H9 (cell line): ENCODE results near the gene LEKR1. TPM values are rescaled to one million over a fixed set of nuclear protein-coding genes. Genes with fewer than 3 reads are reported as not detected.

ENCODE experiments used
- DNase-seq: peaks from one replicate; pipeline ENCODE4 v3.0.0-alpha.2; 2017
- H2AFZ ChIP-seq: one replicate; pipeline ENCODE4 v1.6.1; 2013; ENCODE audit warnings: mild to moderate bottlenecking, low read length, control low read depth, moderate library complexity
- H2AK5ac ChIP-seq: 2 replicates; pipeline ENCODE4 v1.6.1; 2013; ENCODE audit warnings: low read length, control low read depth, mixed read lengths; ENCODE audit not compliant: insufficient read length
- H2BK120ac ChIP-seq: one replicate; pipeline ENCODE4 v1.6.1; 2013; ENCODE audit warnings: low read depth, mild to moderate bottlenecking, low read length, control low read depth, inconsistent platforms; ENCODE audit not compliant: poor library complexity, severe bottlenecking
- H2BK12ac ChIP-seq: 2 replicates; pipeline ENCODE4 v1.6.1; 2013; ENCODE audit warnings: low read length, control low read depth, mixed read lengths, low read depth; ENCODE audit not compliant: insufficient read length
- H2BK15ac ChIP-seq: 2 replicates; pipeline ENCODE4 v1.6.1; 2013; ENCODE audit warnings: low read depth, low read length, control low read depth
- H2BK20ac ChIP-seq: one replicate; pipeline ENCODE4 v1.6.1; 2013; ENCODE audit warnings: low read depth, mild to moderate bottlenecking, low read length, control low read depth, inconsistent platforms; ENCODE audit not compliant: poor library complexity, severe bottlenecking
- H2BK5ac ChIP-seq: 2 replicates; pipeline ENCODE4 v1.6.1; 2013; ENCODE audit warnings: low read length, control low read depth, mixed read lengths; ENCODE audit not compliant: insufficient read length
- H3K14ac ChIP-seq: 2 replicates; pipeline ENCODE4 v1.6.1; 2013; ENCODE audit warnings: low read length, control low read depth; ENCODE audit not compliant: insufficient read depth
- H3K18ac ChIP-seq: 2 replicates; pipeline ENCODE4 v1.6.1; 2013; ENCODE audit warnings: low read depth, mild to moderate bottlenecking, mixed read lengths, low read length, control low read depth; ENCODE audit not compliant: insufficient read length
- H3K23ac ChIP-seq: 2 replicates; pipeline ENCODE4 v1.6.1; 2013; ENCODE audit warnings: low read length, control low read depth, mixed read lengths, low read depth; ENCODE audit not compliant: insufficient read length
- H3K23me2 ChIP-seq: 2 replicates; pipeline ENCODE4 v1.6.1; 2013; ENCODE audit warnings: low read depth, mild to moderate bottlenecking, mixed read lengths, low read length, control low read depth; ENCODE audit not compliant: insufficient read length, poor library complexity, severe bottlenecking
- H3K27ac ChIP-seq: 2 replicates; pipeline ENCODE4 v1.5.1; 2013; ENCODE audit warnings: low read length, control low read depth, mixed read lengths, low read depth; ENCODE audit not compliant: insufficient read length
- H3K27me3 ChIP-seq: 2 replicates; pipeline ENCODE4 v1.6.1; 2013; ENCODE audit warnings: low read length, control low read depth, inconsistent platforms; ENCODE audit not compliant: insufficient read depth
- H3K4ac ChIP-seq: 2 replicates; pipeline ENCODE4 v1.6.1; 2013; ENCODE audit warnings: low read depth, mild to moderate bottlenecking, control low read depth, inconsistent platforms, low read length, moderate library complexity
- H3K4me1 ChIP-seq: 2 replicates; pipeline ENCODE4 v1.6.1; 2013; ENCODE audit warnings: low read length, control low read depth, inconsistent platforms; ENCODE audit not compliant: insufficient read depth
- H3K4me2 ChIP-seq: 2 replicates; pipeline ENCODE4 v1.6.1; 2013; ENCODE audit warnings: low read length, control low read depth, mixed read lengths; ENCODE audit not compliant: insufficient read length, insufficient read depth
- H3K56ac ChIP-seq: 2 replicates; pipeline ENCODE4 v1.6.1; 2013; ENCODE audit warnings: low read depth, mild to moderate bottlenecking, mixed read lengths, low read length, control low read depth; ENCODE audit not compliant: insufficient read length
- H3K79me1 ChIP-seq: 2 replicates; pipeline ENCODE4 v1.6.1; 2013; ENCODE audit warnings: low read depth, mild to moderate bottlenecking, moderate library complexity, low read length, control low read depth, inconsistent platforms; ENCODE audit not compliant: insufficient read depth, poor library complexity, severe bottlenecking
- H3K79me2 ChIP-seq: 2 replicates; pipeline ENCODE4 v1.6.1; 2013; ENCODE audit warnings: low read length, control low read depth, inconsistent platforms; ENCODE audit not compliant: insufficient read depth
- H3K9ac ChIP-seq: 2 replicates; pipeline ENCODE4 v1.6.1; 2013; ENCODE audit warnings: low read length, control low read depth, mixed read lengths; ENCODE audit not compliant: insufficient read length; ENCODE audit errors: extremely low read depth
- H3K9me3 ChIP-seq: one replicate; pipeline ENCODE4 v1.6.1; 2013; ENCODE audit warnings: low read depth, low read length, inconsistent platforms; ENCODE audit not compliant: control insufficient read depth
- H3T11ph ChIP-seq: one replicate; pipeline ENCODE4 v1.6.1; 2013; ENCODE audit warnings: mild to moderate bottlenecking, low read length, control low read depth, inconsistent platforms
- H4K20me1 ChIP-seq: one replicate; pipeline ENCODE4 v1.6.1; 2013; ENCODE audit not compliant: control insufficient read depth, insufficient read length, insufficient read depth
- H4K5ac ChIP-seq: 2 replicates; pipeline ENCODE4 v1.6.1; 2013; ENCODE audit warnings: low read depth, mild to moderate bottlenecking, mixed read lengths, low read length, control low read depth; ENCODE audit not compliant: insufficient read length
- H4K8ac ChIP-seq: replicated peaks from 2 replicates; pipeline ENCODE4 v1.6.1; 2013; ENCODE audit warnings: low read length, control low read depth, mixed read lengths, low read depth; ENCODE audit not compliant: insufficient read length
- H4K91ac ChIP-seq: 2 replicates; pipeline ENCODE4 v1.6.1; 2013; ENCODE audit warnings: low read depth, mild to moderate bottlenecking, moderate library complexity, mixed read lengths, low read length, control low read depth; ENCODE audit not compliant: insufficient read length
- H3K27ac Mint-ChIP-seq, 3 experiments: 2 replicates in 2 of 3; 3 replicates in 1 of 3; pipeline ENCODE4 v1.8.0; 2020 to 2021; ENCODE audit warnings: mixed read lengths in 3 of 3, mild to moderate bottlenecking in 1 of 3, moderate library complexity in 1 of 3
- H3K27me3 Mint-ChIP-seq: 2 replicates; pipeline ENCODE4 v1.8.0; 2021; ENCODE audit warnings: low read depth, mild to moderate bottlenecking, moderate library complexity, mixed read lengths
- H3K36me3 Mint-ChIP-seq, 3 experiments: 2 replicates in 2 of 3; 3 replicates in 1 of 3; pipeline ENCODE4 v1.8.0; 2020 to 2021; ENCODE audit warnings: low read depth in 3 of 3, mixed read lengths in 3 of 3; ENCODE audit not compliant: insufficient read depth in 1 of 3
- H3K4me1 Mint-ChIP-seq, 2 experiments: 2 replicates each; pipeline ENCODE4 v1.8.0; 2020; ENCODE audit warnings: mixed read lengths in 2 of 2
- H3K4me3 Mint-ChIP-seq, 2 experiments: 2 replicates in 1 of 2; 3 replicates in 1 of 2; pipeline ENCODE4 v1.8.0; 2020 to 2021; ENCODE audit warnings: mild to moderate bottlenecking in 2 of 2, mixed read lengths in 2 of 2, moderate library complexity in 1 of 2
- H3K9me3 Mint-ChIP-seq, 2 experiments: 2 replicates in 1 of 2; 3 replicates in 1 of 2; pipeline ENCODE4 v1.8.0; 2020; ENCODE audit warnings: mild to moderate bottlenecking in 2 of 2, mixed read lengths in 2 of 2, moderate library complexity in 1 of 2
- WGBS: extraction: QIAGEN DNeasy Blood & Tissue Kit; methylation state at CpG from one replicate; pipeline ENCODE4 v1.1.7; 2013; ENCODE audit warnings: missing lambda C conversion rate, low lambda C conversion rate, mixed read lengths; ENCODE audit not compliant: insufficient read length; ENCODE audit errors: extremely low coverage; 5-methylcytosine and 5-hydroxymethylcytosine counted together
- total RNA-seq: library from RNA; stranded (reverse); gene quantifications from 2 replicates; pipeline ENCODE4 v1.2.1, GENCODE V29; 2021
- TF ChIP-seq, protein P1 (sequence below): fragments of 200-600 bp; sonication (generic); conservative IDR thresholded peaks from 3 replicates; pipeline ENCODE4 v1.8.0; 2021; ENCODE audit warnings: antibody characterized with exemption, mild to moderate bottlenecking

LEKR1 gene
- total RNA-seq, 1 experiment from 2014 or later = not detected

DNA sequence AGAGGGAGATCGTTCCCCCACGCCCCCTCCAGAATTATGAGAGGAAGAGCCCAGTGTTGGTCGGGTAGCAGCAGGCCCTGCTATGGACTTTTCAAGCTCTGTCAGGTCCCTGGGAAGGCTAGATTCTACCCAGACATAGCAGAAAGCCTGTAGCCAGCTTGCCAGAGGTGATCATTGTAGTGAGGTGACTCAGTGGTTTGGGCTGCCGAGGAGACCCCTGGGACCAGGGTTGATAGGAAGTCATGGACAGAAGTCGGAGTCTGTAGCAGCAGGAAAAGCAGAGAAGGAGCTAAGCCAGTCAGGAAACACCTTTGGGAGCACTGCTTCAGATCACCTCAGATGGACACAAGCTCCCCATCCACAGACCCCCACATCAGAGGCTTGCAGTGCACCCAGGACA, 266.1 kb downstream of the LEKR1 start:
- Histone ChIP-seq H4K5ac (no peak overlapping the region), H2BK20ac (no peak overlapping the region), H2BK120ac (no peak overlapping the region), H3K79me2 (no peaks in the 10 kb centered on the region), H3T11ph (no peak overlapping the region), H3K4me1 (peaks cover 8% of the 10 kb centered on the region; the same call in 1 of the 2 replicates), H3K79me1 (no peaks in the 10 kb centered on the region), H4K91ac (no peak overlapping the region), H3K18ac (peak overlapping the region; percentile 30), H2BK12ac (no peak overlapping the region), H2AK5ac (no peak overlapping the region), H2AFZ (no peak overlapping the region), H3K23me2 (peaks cover 7% of the 10 kb centered on the region), H3K27me3 (no peaks in the 10 kb centered on the region), H2BK15ac (no peak overlapping the region), H3K23ac (no peak overlapping the region), H3K4me2 (no peak overlapping the region), H3K4ac (no peak overlapping the region), H3K14ac (0 out of 2 replicates have a peak overlapping the region, but pooled peaks have one; percentile 2), H2BK5ac (no peak overlapping the region), H3K9me3 (no peaks in the 10 kb centered on the region), H3K27ac (no peak overlapping the region), H4K20me1 (no peaks in the 10 kb centered on the region), H4K8ac (no peak overlapping the region), H3K9ac (no peak overlapping the region), H3K56ac (no peak overlapping the region)
- no peak overlapping the region for H3K4me3 Mint-ChIP-seq
- no peaks in the 10 kb centered on the region for H3K9me3 Mint-ChIP-seq
- no CpG with 5 or more reads among the region's 5 CpGs for WGBS
- peaks cover 48% of the 10 kb centered on the region in 2 experiments for H3K4me1 Mint-ChIP-seq
- TF ChIP-seq, protein P1, sequence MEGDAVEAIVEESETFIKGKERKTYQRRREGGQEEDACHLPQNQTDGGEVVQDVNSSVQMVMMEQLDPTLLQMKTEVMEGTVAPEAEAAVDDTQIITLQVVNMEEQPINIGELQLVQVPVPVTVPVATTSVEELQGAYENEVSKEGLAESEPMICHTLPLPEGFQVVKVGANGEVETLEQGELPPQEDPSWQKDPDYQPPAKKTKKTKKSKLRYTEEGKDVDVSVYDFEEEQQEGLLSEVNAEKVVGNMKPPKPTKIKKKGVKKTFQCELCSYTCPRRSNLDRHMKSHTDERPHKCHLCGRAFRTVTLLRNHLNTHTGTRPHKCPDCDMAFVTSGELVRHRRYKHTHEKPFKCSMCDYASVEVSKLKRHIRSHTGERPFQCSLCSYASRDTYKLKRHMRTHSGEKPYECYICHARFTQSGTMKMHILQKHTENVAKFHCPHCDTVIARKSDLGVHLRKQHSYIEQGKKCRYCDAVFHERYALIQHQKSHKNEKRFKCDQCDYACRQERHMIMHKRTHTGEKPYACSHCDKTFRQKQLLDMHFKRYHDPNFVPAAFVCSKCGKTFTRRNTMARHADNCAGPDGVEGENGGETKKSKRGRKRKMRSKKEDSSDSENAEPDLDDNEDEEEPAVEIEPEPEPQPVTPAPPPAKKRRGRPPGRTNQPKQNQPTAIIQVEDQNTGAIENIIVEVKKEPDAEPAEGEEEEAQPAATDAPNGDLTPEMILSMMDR = no peak
- H3K27ac Mint-ChIP-seq = peak overlapping the region in 1 of 3 experiments; percentile 62; a peak in 2 of 7 replicates
- H3K36me3 Mint-ChIP-seq = no peaks in the 10 kb centered on the region
- peaks cover 18% of the 10 kb centered on the region for H3K27me3 Mint-ChIP-seq
- DNase-seq = no peak
